K562 (cell line): Measurements from ENCODE around the gene GCG. TPM values are rescaled to one million over a fixed set of nuclear protein-coding genes. Genes with fewer than 3 reads are reported as not detected.

Source experiments
- ATAC-seq: fragments of 200-7000 bp; cut with Tn5 transposase; 3 replicates; pipeline ENCODE4 v1.9.1; 2020; ENCODE audit warnings: moderate library complexity
- BruUV-seq: library from RNA; stranded (reverse); fragments of 400-500 nt; replicated peaks from 2 replicates; lab custom pipeline; 2021; lab: Mats Ljungman, UMichigan
- CTCF ChIA-PET: fragments of 300-600 bp; formaldehyde crosslinking; extraction: SDS; loops from one replicate; lab custom pipeline; 2021; ENCODE audit warnings: low intra/inter-chr PET ratio; lab: Yijun Ruan, JAX
- POLR2A ChIA-PET: fragments of 300-600, 350-650 bp; sonication (Branson Sonifier 250); formaldehyde crosslinking; extraction: SDS; loops from one replicate; lab custom pipeline; 2021; ENCODE audit warnings: antibody characterized with exemption, inconsistent platforms; lab: Yijun Ruan, JAX
- DNase-seq, 4 experiments: peaks; one replicate each; pipeline versions ENCODE4 v3.0.0 to v3.0.0-alpha.2; 2011 to 2018; ENCODE audit warnings: low spot score in 3 of 4, mixed read lengths in 3 of 4; ENCODE audit errors: extremely low read depth in 1 of 4
- FAIRE-seq: peaks from 2 replicates; lab custom pipeline; 2011; peaks lifted over from hg19 to GRCh38; lab: Jason Lieb, UNC
- H2AFZ ChIP-seq: 2 replicates; pipeline ENCODE4 v1.6.0; 2011; ENCODE audit warnings: low read depth, low read length, control low read depth, inconsistent platforms
- H3K27ac ChIP-seq: fragments of 200-600 bp; 3 replicates; pipeline ENCODE4 v1.8.0; 2011; ENCODE audit warnings: low read depth, mild to moderate bottlenecking, control low read depth, inconsistent platforms, low read length, moderate library complexity, mixed read lengths; ENCODE audit errors: extremely low read depth
- H3K27me3 ChIP-seq, 2 experiments: fragments of 300-600 bp in 1 of 2; 2 replicates in 1 of 2; 3 replicates in 1 of 2; pipeline versions ENCODE4 v1.6.0 to v1.8.0; 2011; ENCODE audit warnings: inconsistent platforms in 2 of 2, low read length in 2 of 2, mild to moderate bottlenecking in 1 of 2, mixed read lengths in 1 of 2, moderate library complexity in 1 of 2; ENCODE audit not compliant: control insufficient read depth in 2 of 2, insufficient read depth in 2 of 2
- H3K36me3 ChIP-seq: fragments of 300-600 bp; 3 replicates; pipeline ENCODE4 v1.8.0; 2011; ENCODE audit warnings: mild to moderate bottlenecking, low read length, inconsistent platforms; ENCODE audit not compliant: control insufficient read depth, insufficient read depth
- H3K4me1 ChIP-seq, 2 experiments: fragments of 200-600 bp in 1 of 2; replicated peaks in 1 of 2; 2 replicates in 1 of 2; 3 replicates in 1 of 2; pipeline versions ENCODE4 v1.5.1 to v1.8.0; 2011; ENCODE audit warnings: inconsistent platforms in 2 of 2, low read length in 2 of 2, mild to moderate bottlenecking in 1 of 2, mixed read lengths in 1 of 2, moderate library complexity in 1 of 2; ENCODE audit not compliant: control insufficient read depth in 2 of 2, insufficient read depth in 2 of 2
- H3K4me2 ChIP-seq: 2 replicates; pipeline ENCODE4 v1.6.1; 2011; ENCODE audit warnings: low read length, control low read depth, inconsistent platforms, mixed read lengths; ENCODE audit not compliant: insufficient read depth
- H3K4me3 ChIP-seq: fragments of 200-600 bp; sonication (generic), shearing (Covaris generic); 2 replicates; pipeline ENCODE4 v1.5.1; 2016; ENCODE audit warnings: control low read depth, inconsistent platforms
- H3K79me2 ChIP-seq: fragments of 200-600 bp; 3 replicates; pipeline ENCODE4 v1.8.0; 2011; ENCODE audit warnings: low read length, inconsistent platforms; ENCODE audit not compliant: control insufficient read depth, insufficient read depth
- H3K9ac ChIP-seq, 2 experiments: 2 replicates each; pipeline versions ENCODE4 v1.6.0 to v1.6.1; 2011; ENCODE audit warnings: low read depth in 2 of 2, low read length in 2 of 2, control low read depth in 1 of 2, inconsistent platforms in 1 of 2, mild to moderate bottlenecking in 1 of 2, mixed read lengths in 1 of 2; ENCODE audit not compliant: insufficient read depth in 1 of 2
- H3K9me1 ChIP-seq: one replicate; pipeline ENCODE4 v1.6.0; 2011; ENCODE audit warnings: inconsistent platforms, mild to moderate bottlenecking, low read length, moderate library complexity; ENCODE audit not compliant: control insufficient read depth, insufficient read depth
- H3K9me3 ChIP-seq: replicated peaks from 2 replicates; pipeline ENCODE4 v1.5.1; 2011; ENCODE audit warnings: low read depth, low read length, inconsistent platforms; ENCODE audit not compliant: control insufficient read depth, insufficient read depth
- H4K20me1 ChIP-seq: replicated peaks from 2 replicates; pipeline ENCODE4 v1.6.1; 2011; ENCODE audit warnings: low read length, inconsistent platforms, mixed read lengths; ENCODE audit not compliant: control insufficient read depth, insufficient read depth
- CBX2 ChIP-seq: fragments of 200-600 bp; sonication (generic); IDR thresholded peaks from one replicate; pipeline ENCODE4 v1.6.1; 2012; ENCODE audit warnings: mild to moderate bottlenecking, low read length, inconsistent platforms; ENCODE audit not compliant: insufficient read depth, poor library complexity, severe bottlenecking
- CEBPB ChIP-seq: fragments of 450-650 bp; IDR thresholded peaks from 2 replicates; pipeline ENCODE4 v1.6.1; 2016; ENCODE audit warnings: missing genetic modification characterization, missing compliant biosample characterization
- GTF2E2 ChIP-seq: fragments of 200-800 bp; sonication (Bioruptor generic); IDR thresholded peaks from 2 replicates; pipeline ENCODE4 v1.6.1; 2016; ENCODE audit warnings: missing genetic modification characterization, missing compliant biosample characterization
- HNRNPLL ChIP-seq: fragments of 200-400 bp; formaldehyde crosslinking; IDR thresholded peaks from 2 replicates; pipeline ENCODE4 v1.6.1; 2017; ENCODE audit warnings: low read length, low read depth, mild to moderate bottlenecking; ENCODE audit not compliant: poor library complexity, severe bottlenecking
- MXD1 ChIP-seq: fragments of 250-450 bp; sonication (Bioruptor Pico); IDR thresholded peaks from 2 replicates; pipeline ENCODE4 v1.8.0; 2021; ENCODE audit warnings: borderline replicate concordance, mild to moderate bottlenecking, moderate library complexity; ENCODE audit not compliant: poor library complexity, severe bottlenecking
- NONO ChIP-seq, 2 experiments: fragments of 200-400 bp in 1 of 2; fragments of 450-650 bp in 1 of 2; formaldehyde crosslinking in 1 of 2; IDR thresholded peaks; 2 replicates each; pipeline ENCODE4 v1.6.1; 2017; ENCODE audit warnings: low read depth in 2 of 2, mild to moderate bottlenecking in 2 of 2, moderate library complexity in 2 of 2, low read length in 1 of 2
- NR0B1 ChIP-seq: fragments of 450-650 bp; IDR thresholded peaks from one replicate; pipeline ENCODE4 v1.6.1; 2018; ENCODE audit warnings: mild to moderate bottlenecking, moderate library complexity; ENCODE audit not compliant: partially characterized antibody
- PCBP1 ChIP-seq: fragments of 200-400 bp; formaldehyde crosslinking; IDR thresholded peaks from 2 replicates; pipeline ENCODE4 v1.6.1; 2018; ENCODE audit warnings: mild to moderate bottlenecking, low read depth, low read length; ENCODE audit not compliant: poor library complexity, severe bottlenecking
- POLR2AphosphoS2 ChIP-seq: IDR thresholded peaks from 2 replicates; pipeline ENCODE4 v1.6.1; 2012; ENCODE audit warnings: low read length, improper control_type of control experiment
- RBM17 ChIP-seq: fragments of 200-400 bp; formaldehyde crosslinking; IDR thresholded peaks from 2 replicates; pipeline ENCODE4 v1.6.1; 2017; ENCODE audit warnings: low read depth, mild to moderate bottlenecking, low read length, borderline replicate concordance
- STAG1 ChIP-seq: sonication (generic); formaldehyde crosslinking; IDR thresholded peaks from 2 replicates; pipeline ENCODE4 v1.5.0; 2020; ENCODE audit warnings: missing genetic modification reagents, borderline replicate concordance
- STAT5A ChIP-seq: IDR thresholded peaks from 2 replicates; pipeline ENCODE4 v1.6.1; 2012; ENCODE audit warnings: low read length, inconsistent platforms, borderline replicate concordance
- ZNF12 ChIP-seq: sonication (generic); formaldehyde crosslinking; IDR thresholded peaks from 2 replicates; pipeline ENCODE4 v1.4.0; 2020; ENCODE audit warnings: mild to moderate bottlenecking, missing genetic modification reagents
- ZNF41 ChIP-seq: fragments of 250-450 bp; sonication (Bioruptor Pico); conservative IDR thresholded peaks from 2 replicates; pipeline ENCODE4 v1.4.0; 2020; ENCODE audit warnings: mild to moderate bottlenecking
- ZNF592 ChIP-seq: fragments of 450-650 bp; IDR thresholded peaks from 2 replicates; pipeline ENCODE4 v1.6.1; 2017; ENCODE audit warnings: antibody characterized with exemption, mild to moderate bottlenecking
- ZNF655 ChIP-seq: fragments of 250-450 bp; sonication (Bioruptor Pico); IDR thresholded peaks from 2 replicates; pipeline ENCODE4 v1.5.0; 2021
- WGBS: fragments of 100-300 bp; shearing (Covaris generic); methylation state at CpG from one replicate; pipeline ENCODE4 v1.1.6; 2016; ENCODE audit warnings: low coverage, mixed read lengths; ENCODE audit not compliant: insufficient coverage; ENCODE audit errors: missing lambda C conversion rate; 5-methylcytosine and 5-hydroxymethylcytosine counted together
- in situ Hi-C: fragments of 300-500 bp; cut with MboI; formaldehyde crosslinking; loops from 4 replicates; pipeline ENCODE4 v1.15.0; 2018; ENCODE audit warnings: inconsistent platforms, mixed read lengths
- intact Hi-C: fragments of 100-400 bp; cut with micrococcal nuclease; formaldehyde crosslinking; loops from 2 replicates; pipeline ENCODE4 v1.14.2; 2022
- polyA plus RNA-seq, 8 experiments: library from polyadenylated mRNA; depleted of rRNA in 4 of 8; stranded (reverse) in 5 of 8; unstranded in 3 of 8; fragments of >200 nt; fragmentation: Nextera tagmentation in 2 of 8; fragmentation: Illumina TruSeq in 1 of 8; extraction: Ambion mirVana in 2 of 8; extraction: Trizol in 1 of 8; gene quantifications; 2 replicates each; pipeline versions ENCODE4 v1.2.1 to v1.2.3, GENCODE V29; 2011 to 2014; ENCODE audit warnings: inconsistent platforms in 1 of 8, missing spikeins in 1 of 8
- total RNA-seq, 7 experiments: library from RNA; depleted of rRNA in 6 of 7; stranded (reverse); fragments of >200 nt in 6 of 7; fragmentation: Illumina TruSeq in 2 of 7; extraction: Trizol in 2 of 7; gene quantifications; 2 replicates each; pipeline versions ENCODE4 v1.2.1 to v1.2.3, GENCODE V29; 2011 to 2021; ENCODE audit warnings: low replicate concordance in 1 of 7

GCG gene
- total and polyA plus RNA-seq, 9 of the 15 experiments (the other 6 are each of a cell fraction or from before 2014, with no cell fraction given): not detected

- WGBS: 3% methylated on average over 6 of the region's 6 CpGs
- no peaks in the 10 kb centered on the region for H3K27me3 ChIP-seq
- H3K79me2 ChIP-seq: no peaks in the 10 kb centered on the region
- ChIA-PET CTCF (no interaction called here), POLR2A (no interaction called here)
- intact Hi-C loops (no loop called here), in situ Hi-C loops (no loop called here)
- H3K9ac ChIP-seq: no peak overlapping the region
- H4K20me1 ChIP-seq: no peaks in the 10 kb centered on the region
- H2AFZ ChIP-seq: no peak overlapping the region
- H3K4me3 ChIP-seq: no peak overlapping the region
- H3K4me2 ChIP-seq: no peak overlapping the region
- DNase-seq: no peak
- FAIRE-seq: no peak
- no TSS peak for BruUV-seq
- no peaks in the 10 kb centered on the region for H3K4me1 ChIP-seq
- no peaks in the 10 kb centered on the region for H3K9me3 ChIP-seq
- H3K27ac ChIP-seq: no peak overlapping the region
- no peak for ATAC-seq
- H3K9me1 ChIP-seq: no peaks in the 10 kb centered on the region
- H3K36me3 ChIP-seq: no peaks in the 10 kb centered on the region
- TF ChIP-seq POLR2AphosphoS2 (no peak), RBM17 (no peak), CEBPB (tag) (no peak), ZNF592 (no peak), ZNF12 (CRISPR knock-in tag) (no peak), ZNF655 (CRISPR knock-in tag) (no peak), CBX2 (no peak), NONO (IDR thresholded peaks at IDR 0.05; ENCODE audit: low read depth in 2 of 2, low read length in 1 of 2) (no peak), HNRNPLL (no peak), STAT5A (no peak), PCBP1 (no peak), ZNF41 (CRISPR knock-in tag) (no peak), MXD1 (CRISPR knock-in tag) (no peak), STAG1 (no peak), GTF2E2 (tag) (no peak), NR0B1 (no peak)
These were observed 32.3 kb upstream of the GCG start for GRCh38 chr2:162184359-162184758.
